Osteocyte (in vitro differentiated cells): ENCODE data around the gene CDH23. TPM values are rescaled to one million over a fixed set of nuclear protein-coding genes. Genes with fewer than 3 reads are reported as not detected.

ENCODE experiments used
- DNase-seq: peaks from one replicate; pipeline ENCODE4 v3.0.0; 2021; ENCODE audit warnings: mixed read lengths; ENCODE audit not compliant: unreplicated experiment; ENCODE audit errors: extremely low spot score
- H3K27ac Mint-ChIP-seq: one replicate; pipeline ENCODE4 v1.8.0; 2021; ENCODE audit warnings: mild to moderate bottlenecking, mixed read lengths; ENCODE audit not compliant: unreplicated experiment
- H3K27me3 Mint-ChIP-seq: one replicate; pipeline ENCODE4 v1.8.0; 2021; ENCODE audit warnings: mixed read lengths; ENCODE audit not compliant: unreplicated experiment
- H3K36me3 Mint-ChIP-seq: one replicate; pipeline ENCODE4 v1.8.0; 2021; ENCODE audit warnings: mixed read lengths; ENCODE audit not compliant: unreplicated experiment
- H3K4me1 Mint-ChIP-seq: one replicate; pipeline ENCODE4 v1.8.0; 2021; ENCODE audit warnings: mixed read lengths; ENCODE audit not compliant: unreplicated experiment
- H3K4me3 Mint-ChIP-seq: one replicate; pipeline ENCODE4 v1.8.0; 2021; ENCODE audit warnings: mild to moderate bottlenecking, moderate library complexity, mixed read lengths; ENCODE audit not compliant: unreplicated experiment
- H3K9me3 Mint-ChIP-seq: one replicate; pipeline ENCODE4 v1.8.0; 2021; ENCODE audit warnings: mixed read lengths; ENCODE audit not compliant: unreplicated experiment
- CTCF ChIP-seq: fragments of 200-600 bp; sonication (generic); IDR thresholded peaks from 2 replicates; pipeline ENCODE4 v1.5.0; 2021; ENCODE audit warnings: antibody characterized with exemption, mild to moderate bottlenecking, moderate library complexity
- total RNA-seq: library from RNA; stranded (reverse); gene quantifications from 2 replicates; pipeline ENCODE4 v1.2.1, GENCODE V29; 2021

Gene CDH23
- total RNA-seq, 1 donor from 2014 or later = not detected

GRCh38 chr10:71555087-71555723 is 158.5 kb downstream of the CDH23 start:
- H3K4me3 Mint-ChIP-seq = no peak overlapping the region
- H3K36me3 Mint-ChIP-seq = no peaks in the 10 kb centered on the region
- DNase-seq = no peak
- no peaks in the 10 kb centered on the region for H3K4me1 Mint-ChIP-seq
- H3K27me3 Mint-ChIP-seq = peaks cover 58% of the 10 kb centered on the region
- no peak overlapping the region for H3K27ac Mint-ChIP-seq
- H3K9me3 Mint-ChIP-seq = no peaks in the 10 kb centered on the region
- no peak for TF ChIP-seq CTCF

GRCh38 chr10:71555724-71556119 is 159.0 kb downstream of the CDH23 start:
- Mint-ChIP-seq H3K4me1 (no peaks in the 10 kb centered on the region), H3K4me3 (no peak overlapping the region), H3K27ac (no peak overlapping the region), H3K27me3 (peaks cover 59% of the 10 kb centered on the region), H3K9me3 (no peaks in the 10 kb centered on the region), H3K36me3 (no peaks in the 10 kb centered on the region)
- no peak for TF ChIP-seq CTCF
- no peak for DNase-seq

- no peak for TF ChIP-seq CTCF
- Mint-ChIP-seq H3K36me3 (no peaks in the 10 kb centered on the region), H3K27ac (no peak overlapping the region), H3K9me3 (no peaks in the 10 kb centered on the region), H3K4me3 (no peak overlapping the region), H3K27me3 (peaks cover 65% of the 10 kb centered on the region), H3K4me1 (no peaks in the 10 kb centered on the region)
- no peak for DNase-seq
Observed at GRCh38 chr10:71558991-71559390, 162.3 kb downstream of the CDH23 start.

- H3K36me3 Mint-ChIP-seq = no peaks in the 10 kb centered on the region
- no peak overlapping the region for H3K27ac Mint-ChIP-seq
- H3K9me3 Mint-ChIP-seq = no peaks in the 10 kb centered on the region
- H3K4me3 Mint-ChIP-seq = no peak overlapping the region
- no peak for TF ChIP-seq CTCF
- H3K27me3 Mint-ChIP-seq = peaks cover 71% of the 10 kb centered on the region
- H3K4me1 Mint-ChIP-seq = no peaks in the 10 kb centered on the region
- no peak for DNase-seq
Observed at GRCh38 chr10:71561003-71561574, 164.4 kb downstream of the CDH23 start.

- TF ChIP-seq CTCF = no peak
- no peak for DNase-seq
- Mint-ChIP-seq H3K4me3 (no peak overlapping the region), H3K36me3 (no peaks in the 10 kb centered on the region), H3K27ac (no peak overlapping the region), H3K27me3 (peaks cover 65% of the 10 kb centered on the region), H3K4me1 (no peaks in the 10 kb centered on the region), H3K9me3 (no peaks in the 10 kb centered on the region)
Observed at GRCh38 chr10:71562181-71562580, 165.5 kb downstream of the CDH23 start.
